RWPE2 (cell line): ENCODE measurements around the gene UST.

Source experiments
- ATAC-seq: fragments of 200-7000 bp; cut with Tn5 transposase; 3 replicates; pipeline ENCODE4 v1.9.1; 2021; ENCODE audit warnings: low read depth
- DNase-seq: peaks from one replicate; pipeline ENCODE4 v3.0.0-alpha.2; 2020; ENCODE audit warnings: low spot score
- H3K27ac ChIP-seq: fragments of 450-650 bp; 2 replicates; pipeline ENCODE4 v1.5.1; 2017; ENCODE audit warnings: mild to moderate bottlenecking; ENCODE audit not compliant: poor library complexity, severe bottlenecking
- H3K27me3 ChIP-seq: fragments of 250-450 bp; sonication (Bioruptor Pico); 2 replicates; pipeline ENCODE4 v1.5.1; 2021; ENCODE audit warnings: mild to moderate bottlenecking, moderate library complexity; ENCODE audit not compliant: insufficient read depth, poor library complexity, severe bottlenecking
- H3K36me3 ChIP-seq: fragments of 250-450 bp; sonication (Bioruptor Pico); 2 replicates; pipeline ENCODE4 v1.5.1; 2020; ENCODE audit warnings: low read depth, mild to moderate bottlenecking, moderate library complexity
- H3K4me1 ChIP-seq: fragments of 250-450 bp; sonication (Bioruptor Pico); 2 replicates; pipeline ENCODE4 v1.5.1; 2021; ENCODE audit warnings: mild to moderate bottlenecking, moderate library complexity; ENCODE audit not compliant: insufficient read depth, poor library complexity, severe bottlenecking
- H3K4me3 ChIP-seq: fragments of 250-450 bp; sonication (Bioruptor Pico); 2 replicates; pipeline ENCODE4 v1.5.1; 2021; ENCODE audit warnings: mild to moderate bottlenecking, moderate library complexity; ENCODE audit not compliant: severe bottlenecking
- H3K9me3 ChIP-seq: fragments of 250-450 bp; sonication (Bioruptor Pico); 2 replicates; pipeline ENCODE4 v1.5.1; 2021; ENCODE audit warnings: mild to moderate bottlenecking, moderate library complexity; ENCODE audit not compliant: severe bottlenecking
- TF ChIP-seq, protein P1 (sequence below): fragments of 450-650 bp; IDR thresholded peaks from one replicate; pipeline ENCODE4 v1.5.1; 2017; ENCODE audit warnings: mild to moderate bottlenecking, moderate library complexity; ENCODE audit not compliant: poor library complexity, severe bottlenecking

UST gene

DNA sequence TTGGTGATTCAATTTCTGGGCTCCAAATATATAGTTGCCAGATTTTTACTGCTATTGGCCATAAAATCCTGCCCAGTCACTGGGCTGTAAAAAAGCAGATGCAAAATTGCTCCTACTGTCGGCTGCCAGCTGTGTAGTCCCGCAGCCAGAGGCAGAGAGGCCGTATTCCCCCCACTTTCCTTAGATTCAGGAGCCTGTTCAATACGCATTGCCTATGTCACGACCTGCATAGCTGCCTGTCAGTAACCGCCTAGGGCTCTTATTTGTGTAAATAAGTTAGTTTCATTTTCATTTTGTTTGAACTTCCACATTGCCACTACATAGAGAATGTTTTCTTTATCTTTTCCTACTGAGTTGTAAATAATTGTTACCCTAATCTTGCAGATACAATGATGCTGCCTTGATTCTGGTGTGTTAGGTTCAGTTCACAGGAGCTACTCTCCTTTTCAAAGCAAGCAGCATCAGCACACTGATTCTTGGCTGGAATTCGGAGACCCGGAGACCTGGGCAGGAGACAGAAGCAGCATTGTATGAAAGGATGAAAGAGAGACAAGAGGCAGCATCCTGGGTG lies 46.0 kb upstream of the UST start:
- Histone ChIP-seq H3K27ac (no peak overlapping the region), H3K4me1 (peaks cover 9% of the 10 kb centered on the region), H3K9me3 (no peaks in the 10 kb centered on the region), H3K36me3 (no peaks in the 10 kb centered on the region), H3K27me3 (no peaks in the 10 kb centered on the region), H3K4me3 (peak overlapping the region; percentile 11)
- ATAC-seq (peak; percentile 80), DNase-seq (no peak)
- TF ChIP-seq, protein P1, sequence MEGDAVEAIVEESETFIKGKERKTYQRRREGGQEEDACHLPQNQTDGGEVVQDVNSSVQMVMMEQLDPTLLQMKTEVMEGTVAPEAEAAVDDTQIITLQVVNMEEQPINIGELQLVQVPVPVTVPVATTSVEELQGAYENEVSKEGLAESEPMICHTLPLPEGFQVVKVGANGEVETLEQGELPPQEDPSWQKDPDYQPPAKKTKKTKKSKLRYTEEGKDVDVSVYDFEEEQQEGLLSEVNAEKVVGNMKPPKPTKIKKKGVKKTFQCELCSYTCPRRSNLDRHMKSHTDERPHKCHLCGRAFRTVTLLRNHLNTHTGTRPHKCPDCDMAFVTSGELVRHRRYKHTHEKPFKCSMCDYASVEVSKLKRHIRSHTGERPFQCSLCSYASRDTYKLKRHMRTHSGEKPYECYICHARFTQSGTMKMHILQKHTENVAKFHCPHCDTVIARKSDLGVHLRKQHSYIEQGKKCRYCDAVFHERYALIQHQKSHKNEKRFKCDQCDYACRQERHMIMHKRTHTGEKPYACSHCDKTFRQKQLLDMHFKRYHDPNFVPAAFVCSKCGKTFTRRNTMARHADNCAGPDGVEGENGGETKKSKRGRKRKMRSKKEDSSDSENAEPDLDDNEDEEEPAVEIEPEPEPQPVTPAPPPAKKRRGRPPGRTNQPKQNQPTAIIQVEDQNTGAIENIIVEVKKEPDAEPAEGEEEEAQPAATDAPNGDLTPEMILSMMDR = no peak

- H3K4me1 ChIP-seq = peaks cover 9% of the 10 kb centered on the region
- TF ChIP-seq, protein P1 = no peak
- DNase-seq (no peak), ATAC-seq (no peak)
- no peak overlapping the region for H3K4me3 ChIP-seq
- no peak overlapping the region for H3K27ac ChIP-seq
- no peaks in the 10 kb centered on the region for H3K9me3 ChIP-seq
- H3K36me3 ChIP-seq = no peaks in the 10 kb centered on the region
- no peaks in the 10 kb centered on the region for H3K27me3 ChIP-seq
Measured at GRCh38 chr6:148701375-148701774, 45.5 kb upstream of the UST start.

- DNase-seq (no peak), ATAC-seq (no peak)
- Histone ChIP-seq H3K4me1 (peaks cover 9% of the 10 kb centered on the region), H3K9me3 (no peaks in the 10 kb centered on the region), H3K27ac (no peak overlapping the region), H3K36me3 (no peaks in the 10 kb centered on the region), H3K4me3 (no peak overlapping the region), H3K27me3 (no peaks in the 10 kb centered on the region)
- TF ChIP-seq, protein P1 = no peak
Measured at GRCh38 chr6:148703900-148704299, 42.9 kb upstream of the UST start.

DNA sequence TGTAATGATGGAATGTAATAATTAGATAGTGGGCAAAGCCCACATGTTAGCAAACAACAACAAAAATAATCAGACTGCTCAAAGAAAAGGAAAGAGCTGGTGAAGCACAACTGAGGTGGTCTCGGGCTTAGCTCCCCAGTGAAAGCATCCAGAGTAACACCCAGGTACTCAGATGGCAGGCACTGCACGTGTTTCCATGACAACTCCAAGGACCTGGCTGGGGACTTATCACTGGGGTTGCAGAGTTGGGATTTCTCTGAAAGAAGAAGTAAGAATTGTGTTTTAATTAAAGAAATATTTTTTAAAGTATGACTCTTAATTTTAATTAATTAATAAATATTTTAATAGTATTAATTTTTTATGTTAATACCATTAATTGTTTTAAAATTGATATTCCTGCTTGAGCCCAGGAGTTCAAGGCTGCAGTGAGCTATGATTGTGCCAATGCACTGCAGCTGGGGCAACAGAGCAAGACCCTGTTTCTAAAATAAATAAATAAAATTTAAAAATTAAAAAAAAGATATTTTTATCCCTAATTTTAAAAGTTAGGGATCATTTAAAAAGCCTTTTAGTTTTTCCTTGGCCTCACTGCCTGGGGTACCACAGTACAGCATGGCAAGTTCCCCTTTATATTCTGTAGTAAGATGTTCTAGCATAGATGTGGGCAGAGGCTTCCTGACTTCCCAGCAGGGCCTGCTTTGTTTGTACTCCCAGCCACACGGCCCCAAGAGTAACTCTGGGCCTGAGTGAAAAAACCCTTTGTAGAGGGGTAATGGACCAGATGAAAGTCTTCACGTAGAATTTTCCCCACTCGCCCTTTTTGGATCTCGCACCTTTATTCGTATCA lies 42.2 kb upstream of the UST start:
- no peaks in the 10 kb centered on the region for H3K9me3 ChIP-seq
- no peaks in the 10 kb centered on the region for H3K27me3 ChIP-seq
- TF ChIP-seq, protein P1 = no peak
- no peak overlapping the region for H3K4me3 ChIP-seq
- H3K4me1 ChIP-seq = peaks cover 9% of the 10 kb centered on the region
- DNase-seq (no peak), ATAC-seq (no peak)
- no peak overlapping the region for H3K27ac ChIP-seq
- H3K36me3 ChIP-seq = no peaks in the 10 kb centered on the region

- TF ChIP-seq, protein P1 = no peak
- Histone ChIP-seq H3K9me3 (peaks cover 1% of the 10 kb centered on the region), H3K27ac (no peak overlapping the region), H3K27me3 (no peaks in the 10 kb centered on the region), H3K36me3 (no peaks in the 10 kb centered on the region), H3K4me3 (no peak overlapping the region), H3K4me1 (no peaks in the 10 kb centered on the region)
- ATAC-seq = no peak
- no peak for DNase-seq
Measured at GRCh38 chr6:148708707-148709106, 38.1 kb upstream of the UST start.
